Pancreas (tissue), 10 donors: ENCODE data around the gene MAPK1. TPM values are rescaled to one million over a fixed set of nuclear protein-coding genes. Genes with fewer than 3 reads are reported as not detected.

Experiments
- ATAC-seq, 4 donors: fragments of 200-7000 bp; cut with Tn5 transposase; one replicate each; pipeline versions ENCODE4 v1.8.0 to v1.9.1; 2020; ENCODE audit warnings: mild to moderate bottlenecking in 4 of 4, moderate library complexity in 4 of 4
- DNase-seq, 6 donors: peaks; one replicate each; pipeline ENCODE4 v3.0.0-alpha.2; 2020
- FAIRE-seq: peaks from 2 replicates; lab custom pipeline; 2012; peaks lifted over from hg19 to GRCh38; lab: Jason Lieb, UNC
- H3K27ac ChIP-seq, 4 donors: fragments of 200-600 bp; sonication (generic); 1 replicate in 3 of 4; 2 replicates in 1 of 4; pipeline versions ENCODE4 v1.5.0 to v1.8.0; 2020
- H3K27me3 ChIP-seq, 4 donors: fragments of 200-600 bp; one replicate each; pipeline ENCODE4 v1.8.0; 2021
- H3K36me3 ChIP-seq, 3 donors: fragments of 200-600 bp; sonication (generic) in 1 of 3; one replicate each; pipeline versions ENCODE4 v1.5.0 to v1.8.0; 2020 to 2021
- H3K4me1 ChIP-seq, 3 donors: fragments of 200-600 bp; one replicate each; pipeline ENCODE4 v1.8.0; 2021
- H3K4me3 ChIP-seq, 4 donors: fragments of 200-600 bp; sonication (generic) in 2 of 4; one replicate each; pipeline versions ENCODE4 v1.5.0 to v1.8.0; 2020 to 2021
- H3K9me3 ChIP-seq, 4 donors: fragments of 200-600 bp; one replicate each; pipeline ENCODE4 v1.8.0; 2021
- CTCF ChIP-seq, 4 donors: fragments of 200-600 bp; sonication (generic) in 3 of 4; IDR thresholded peaks; one replicate each; pipeline versions ENCODE4 v1.5.0 to v1.8.0; 2021; ENCODE audit warnings: antibody characterized with exemption in 4 of 4
- WGBS, 2 donors: extraction: QIAGEN DNeasy Blood & Tissue Kit; methylation state at CpG; one replicate each; pipeline ENCODE4 v1.1.7; 2013; 5-methylcytosine and 5-hydroxymethylcytosine counted together
- intact Hi-C, 3 donors: fragments of 100-400 bp; cut with DNase I; formaldehyde crosslinking; loops; one replicate each; pipeline versions ENCODE4 v1.11.1 to v1.14.2; 2022
- polyA plus RNA-seq, 2 donors: library from polyadenylated mRNA; stranded (reverse); fragments of 200-250 nt; gene quantifications; one replicate each; pipeline ENCODE4 v1.2.3, GENCODE V29; 2013
- total RNA-seq, 6 donors: library from RNA; stranded (reverse); fragmentation: NEBNext Ultra II Directional in 4 of 6; extraction: Animal tissue kit (Norgen Biotek cat#: 25700) in 4 of 6; gene quantifications; one replicate each; pipeline versions ENCODE4 v1.2.1 to v1.2.4, GENCODE V29; 2021 to 2023
- donor health status: healthy with polysubstance abuse.
- donor health status: DM: no; HTN: no; CAD: no; lungs with moderate emphysema.
- donor health status: DM: no; HTN: no; CAD: no.
- donor health status: control.
- donor health status: control.
- donor health status: Bipolar disorder and iron deficiency.
- donor health status: DM: yes; HTN: yes; CAD: no.
- donor health status: DM: no; HTN: no; CAD: no.
- donor health status: DM: no; HTN: no; CAD: no.
- donor health status: DM: yes; HTN: yes; CAD: no.

Gene MAPK1
- total and polyA plus RNA-seq, 8 donors: 7.0 to 85.7 (median 66.4) TPM

- Histone ChIP-seq H3K27ac (no peak overlapping the region), H3K9me3 (no peaks in the 10 kb centered on the region), H3K36me3 (no peaks in the 10 kb centered on the region), H3K27me3 (no peaks in the 10 kb centered on the region), H3K4me3 (no peak overlapping the region), H3K4me1 (no peaks in the 10 kb centered on the region)
- intact Hi-C loops: no loop called here
- 84 to 86% methylated on average over 6 of the region's 6 CpGs for whole genome bisulfite sequencing, 2 donors
- FAIRE-seq (no peak), ATAC-seq (no peak), DNase-seq (no peak)
- TF ChIP-seq CTCF (IDR thresholded peaks at IDR 0.05): no peak
Measured at GRCh38 chr22:21741790-21742189, 125.7 kb downstream of the MAPK1 start.

- H3K36me3 ChIP-seq: no peaks in the 10 kb centered on the region
- no peak for ATAC-seq
- H3K4me3 ChIP-seq: no peak overlapping the region
- FAIRE-seq: no peak
- H3K27me3 ChIP-seq: no peaks in the 10 kb centered on the region
- no peak overlapping the region for H3K27ac ChIP-seq
- DNase-seq: no peak
- H3K4me1 ChIP-seq: no peaks in the 10 kb centered on the region
- TF ChIP-seq CTCF (IDR thresholded peaks at IDR 0.05): no peak
- intact Hi-C loops: no loop called here
- H3K9me3 ChIP-seq: no peaks in the 10 kb centered on the region
- WGBS, 2 donors: 82 to 89% methylated on average over 10 of the region's 10 CpGs
Measured at GRCh38 chr22:21741059-21741458, 126.4 kb downstream of the MAPK1 start.

- FAIRE-seq: no peak
- WGBS, 2 donors: 81 to 83% methylated on average over 5 of the region's 5 CpGs
- Histone ChIP-seq H3K27ac (no peak overlapping the region), H3K27me3 (no peaks in the 10 kb centered on the region), H3K9me3 (no peaks in the 10 kb centered on the region), H3K4me1 (no peaks in the 10 kb centered on the region), H3K36me3 (no peaks in the 10 kb centered on the region), H3K4me3 (no peak overlapping the region)
- TF ChIP-seq CTCF (IDR thresholded peaks at IDR 0.05): no peak
- intact Hi-C loops: no loop called here
- no peak for ATAC-seq
- DNase-seq: no peak
Measured at GRCh38 chr22:21739828-21740377, 127.5 kb downstream of the MAPK1 start.

GRCh38 chr22:21738966-21739365 lies 128.5 kb downstream of the MAPK1 start:
- no peaks in the 10 kb centered on the region for H3K27me3 ChIP-seq
- no peak for ATAC-seq
- H3K4me1 ChIP-seq: peaks cover 0 to 7% (median 0%) of the 10 kb centered on the region in 3 donors
- intact Hi-C loops: no loop called here
- TF ChIP-seq CTCF (IDR thresholded peaks at IDR 0.05): no peak
- no peak for FAIRE-seq
- H3K27ac ChIP-seq: no peak overlapping the region
- WGBS, 2 donors: 52 to 58% methylated on average over 7 of the region's 7 CpGs
- H3K4me3 ChIP-seq: no peak overlapping the region
- H3K36me3 ChIP-seq: no peaks in the 10 kb centered on the region
- no peaks in the 10 kb centered on the region for H3K9me3 ChIP-seq
- DNase-seq: no peak

- no peak for TF ChIP-seq CTCF (IDR thresholded peaks at IDR 0.05)
- peaks cover 0 to 7% (median 0%) of the 10 kb centered on the region in 3 donors for H3K4me1 ChIP-seq
- WGBS, 2 donors: 71 to 76% methylated on average over 8 of the region's 8 CpGs
- FAIRE-seq (no peak), ATAC-seq (no peak), DNase-seq (no peak)
- no peaks in the 10 kb centered on the region for H3K36me3 ChIP-seq
- H3K27ac ChIP-seq: no peak overlapping the region
- H3K4me3 ChIP-seq: no peak overlapping the region
- H3K27me3 ChIP-seq: no peaks in the 10 kb centered on the region
- H3K9me3 ChIP-seq: no peaks in the 10 kb centered on the region
- intact Hi-C loops: no loop called here
Measured at GRCh38 chr22:21738081-21738480, 129.4 kb downstream of the MAPK1 start.
